ENCODE measurements around the gene RELL1. TPM values are rescaled to one million over a fixed set of nuclear protein-coding genes. Genes with fewer than 3 reads are reported as not detected.

RELL1 gene
- total and polyA plus RNA-seq, 10 of the 15 experiments (the other 5 are each of a cell fraction or from before 2014, with no cell fraction given), result 0.20 to 10.9 (median 3.9) TPM

- TF ChIP-seq CEBPZ (IDR thresholded peaks at IDR 0.05; ENCODE audit: low read depth, low read length), result no peak
- TF ChIP-seq ZBTB40 (IDR thresholded peaks at IDR 0.05; ENCODE audit: borderline replicate concordance), result no peak
- TF ChIP-seq RAD51 (IDR thresholded peaks at IDR 0.05), result no peak
- TF ChIP-seq SREBF2 (IDR thresholded peaks at IDR 0.05; ENCODE audit: low read length), result no peak
- TF ChIP-seq FOXK2 (IDR thresholded peaks at IDR 0.05), result no peak
- TF ChIP-seq PRDM15 (CRISPR knock-in tag; IDR thresholded peaks at IDR 0.05), result no peak
- no peak for TF ChIP-seq MLLT1 (IDR thresholded peaks at IDR 0.05)
- TF ChIP-seq MTA2 (IDR thresholded peaks at IDR 0.05; ENCODE audit: low read depth), result no peak
Measured at GRCh38 chr4:37602454-37603069, 83.6 kb downstream of the RELL1 start (continued).
